Activated T-cell treated with anti-CD3 and anti-CD28 coated beads, Interleukin-2, amount 50 U/mL, for 24 hours (primary cell): Measurements from ENCODE around the gene GNG7.

ENCODE experiments used
- DNase-seq: peaks from one replicate; pipeline ENCODE4 v3.0.0-alpha.2; 2020
- H3K27ac Mint-ChIP-seq: 2 replicates; pipeline ENCODE4 v1.8.0; 2020; ENCODE audit warnings: mild to moderate bottlenecking, mixed read lengths
- H3K27me3 Mint-ChIP-seq: 2 replicates; pipeline ENCODE4 v1.8.0; 2020; ENCODE audit warnings: mixed read lengths
- H3K36me3 Mint-ChIP-seq: 2 replicates; pipeline ENCODE4 v1.8.0; 2020; ENCODE audit warnings: low read depth, mixed read lengths
- H3K4me1 Mint-ChIP-seq: 2 replicates; pipeline ENCODE4 v1.8.0; 2020; ENCODE audit warnings: low read depth, mixed read lengths
- H3K4me3 Mint-ChIP-seq: 2 replicates; pipeline ENCODE4 v1.8.0; 2020; ENCODE audit warnings: mild to moderate bottlenecking, moderate library complexity, mixed read lengths
- H3K9me3 Mint-ChIP-seq: 2 replicates; pipeline ENCODE4 v1.8.0; 2020; ENCODE audit warnings: mixed read lengths

GNG7 gene

GRCh38 chr19:2556221-2557092 lies 146.0 kb downstream of the GNG7 start:
- no peak overlapping the region for H3K4me3 Mint-ChIP-seq
- H3K4me1 Mint-ChIP-seq = peaks cover 36% of the 10 kb centered on the region
- H3K9me3 Mint-ChIP-seq = no peaks in the 10 kb centered on the region
- H3K36me3 Mint-ChIP-seq = no peaks in the 10 kb centered on the region
- no peaks in the 10 kb centered on the region for H3K27me3 Mint-ChIP-seq
- H3K27ac Mint-ChIP-seq = no peak overlapping the region
- no peak for DNase-seq

GRCh38 chr19:2555422-2556220 lies 146.9 kb downstream of the GNG7 start:
- no peak for DNase-seq
- Mint-ChIP-seq H3K27me3 (no peaks in the 10 kb centered on the region), H3K36me3 (no peaks in the 10 kb centered on the region), H3K4me3 (no peak overlapping the region), H3K27ac (no peak overlapping the region), H3K4me1 (peaks cover 34% of the 10 kb centered on the region), H3K9me3 (no peaks in the 10 kb centered on the region)

GRCh38 chr19:2554856-2555255 lies 147.6 kb downstream of the GNG7 start:
- no peak for DNase-seq
- Mint-ChIP-seq H3K27me3 (no peaks in the 10 kb centered on the region), H3K4me3 (no peak overlapping the region), H3K4me1 (peaks cover 34% of the 10 kb centered on the region), H3K27ac (no peak overlapping the region), H3K9me3 (no peaks in the 10 kb centered on the region), H3K36me3 (no peaks in the 10 kb centered on the region)

- no peak for DNase-seq
- Mint-ChIP-seq H3K36me3 (no peaks in the 10 kb centered on the region), H3K27ac (no peak overlapping the region), H3K9me3 (no peaks in the 10 kb centered on the region), H3K4me1 (peaks cover 36% of the 10 kb centered on the region), H3K27me3 (no peaks in the 10 kb centered on the region), H3K4me3 (no peak overlapping the region)
Observed at GRCh38 chr19:2553510-2553909, 149.0 kb downstream of the GNG7 start.

GRCh38 chr19:2552859-2553258 lies 149.6 kb downstream of the GNG7 start:
- peak; percentile 52 for DNase-seq
- no peaks in the 10 kb centered on the region for H3K9me3 Mint-ChIP-seq
- H3K27me3 Mint-ChIP-seq = no peaks in the 10 kb centered on the region
- peaks cover 31% of the 10 kb centered on the region for H3K4me1 Mint-ChIP-seq
- no peaks in the 10 kb centered on the region for H3K36me3 Mint-ChIP-seq
- peak overlapping the region; percentile 89 for H3K27ac Mint-ChIP-seq
- H3K4me3 Mint-ChIP-seq = peak overlapping the region; percentile 43

GRCh38 chr19:2551864-2552185 lies 150.7 kb downstream of the GNG7 start:
- H3K4me1 Mint-ChIP-seq = peaks cover 26% of the 10 kb centered on the region
- H3K27ac Mint-ChIP-seq = no peak overlapping the region
- no peaks in the 10 kb centered on the region for H3K36me3 Mint-ChIP-seq
- no peaks in the 10 kb centered on the region for H3K9me3 Mint-ChIP-seq
- no peak for DNase-seq
- no peaks in the 10 kb centered on the region for H3K27me3 Mint-ChIP-seq
- no peak overlapping the region for H3K4me3 Mint-ChIP-seq

GRCh38 chr19:2551172-2551863 lies 151.2 kb downstream of the GNG7 start:
- no peak for DNase-seq
- Mint-ChIP-seq H3K4me3 (no peak overlapping the region), H3K36me3 (no peaks in the 10 kb centered on the region), H3K27me3 (no peaks in the 10 kb centered on the region), H3K9me3 (no peaks in the 10 kb centered on the region), H3K27ac (no peak overlapping the region), H3K4me1 (peaks cover 26% of the 10 kb centered on the region)

- DNase-seq = no peak
- H3K4me3 Mint-ChIP-seq = no peak overlapping the region
- no peaks in the 10 kb centered on the region for H3K9me3 Mint-ChIP-seq
- peaks cover 26% of the 10 kb centered on the region for H3K4me1 Mint-ChIP-seq
- H3K36me3 Mint-ChIP-seq = no peaks in the 10 kb centered on the region
- H3K27me3 Mint-ChIP-seq = no peaks in the 10 kb centered on the region
- no peak overlapping the region for H3K27ac Mint-ChIP-seq
Observed at GRCh38 chr19:2550431-2551171, 151.9 kb downstream of the GNG7 start.

GRCh38 chr19:2549701-2550191 lies 152.7 kb downstream of the GNG7 start:
- H3K9me3 Mint-ChIP-seq = no peaks in the 10 kb centered on the region
- DNase-seq = no peak
- no peaks in the 10 kb centered on the region for H3K36me3 Mint-ChIP-seq
- H3K27me3 Mint-ChIP-seq = no peaks in the 10 kb centered on the region
- H3K4me1 Mint-ChIP-seq = peaks cover 25% of the 10 kb centered on the region
- H3K4me3 Mint-ChIP-seq = no peak overlapping the region
- H3K27ac Mint-ChIP-seq = no peak overlapping the region

- Mint-ChIP-seq H3K9me3 (no peaks in the 10 kb centered on the region), H3K27me3 (no peaks in the 10 kb centered on the region), H3K27ac (no peak overlapping the region), H3K4me3 (no peak overlapping the region), H3K4me1 (peaks cover 27% of the 10 kb centered on the region), H3K36me3 (no peaks in the 10 kb centered on the region)
- no peak for DNase-seq
Observed at GRCh38 chr19:2548966-2549365, 153.5 kb downstream of the GNG7 start.

- Mint-ChIP-seq H3K4me1 (peaks cover 33% of the 10 kb centered on the region), H3K27ac (no peak overlapping the region), H3K36me3 (no peaks in the 10 kb centered on the region), H3K27me3 (no peaks in the 10 kb centered on the region), H3K4me3 (no peak overlapping the region), H3K9me3 (no peaks in the 10 kb centered on the region)
- DNase-seq = no peak
Observed at GRCh38 chr19:2547721-2548120, 154.8 kb downstream of the GNG7 start.

GRCh38 chr19:2547033-2547680 lies 155.3 kb downstream of the GNG7 start:
- Mint-ChIP-seq H3K27ac (no peak overlapping the region), H3K27me3 (no peaks in the 10 kb centered on the region), H3K9me3 (no peaks in the 10 kb centered on the region), H3K4me3 (no peak overlapping the region), H3K4me1 (peaks cover 34% of the 10 kb centered on the region), H3K36me3 (no peaks in the 10 kb centered on the region)
- DNase-seq = no peak

- no peaks in the 10 kb centered on the region for H3K9me3 Mint-ChIP-seq
- H3K27me3 Mint-ChIP-seq = no peaks in the 10 kb centered on the region
- H3K4me1 Mint-ChIP-seq = peaks cover 29% of the 10 kb centered on the region
- no peaks in the 10 kb centered on the region for H3K36me3 Mint-ChIP-seq
- no peak overlapping the region for H3K4me3 Mint-ChIP-seq
- DNase-seq = no peak
- no peak overlapping the region for H3K27ac Mint-ChIP-seq
Observed at GRCh38 chr19:2546128-2547032, 156.1 kb downstream of the GNG7 start.
